Measurements from ENCODE around the gene SPINT2. TPM values are rescaled to one million over a fixed set of nuclear protein-coding genes. Genes with fewer than 3 reads are reported as not detected.
"Not testable (repeated sequence)": the region's sequence is repeated elsewhere in the genome, so short reads cannot be mapped to it uniquely, and the experiment has no call there.

SPINT2 gene
- total RNA-seq, 3 donors from 2014 or later: 15.6 to 27.5 (median 20.6) TPM

DNA sequence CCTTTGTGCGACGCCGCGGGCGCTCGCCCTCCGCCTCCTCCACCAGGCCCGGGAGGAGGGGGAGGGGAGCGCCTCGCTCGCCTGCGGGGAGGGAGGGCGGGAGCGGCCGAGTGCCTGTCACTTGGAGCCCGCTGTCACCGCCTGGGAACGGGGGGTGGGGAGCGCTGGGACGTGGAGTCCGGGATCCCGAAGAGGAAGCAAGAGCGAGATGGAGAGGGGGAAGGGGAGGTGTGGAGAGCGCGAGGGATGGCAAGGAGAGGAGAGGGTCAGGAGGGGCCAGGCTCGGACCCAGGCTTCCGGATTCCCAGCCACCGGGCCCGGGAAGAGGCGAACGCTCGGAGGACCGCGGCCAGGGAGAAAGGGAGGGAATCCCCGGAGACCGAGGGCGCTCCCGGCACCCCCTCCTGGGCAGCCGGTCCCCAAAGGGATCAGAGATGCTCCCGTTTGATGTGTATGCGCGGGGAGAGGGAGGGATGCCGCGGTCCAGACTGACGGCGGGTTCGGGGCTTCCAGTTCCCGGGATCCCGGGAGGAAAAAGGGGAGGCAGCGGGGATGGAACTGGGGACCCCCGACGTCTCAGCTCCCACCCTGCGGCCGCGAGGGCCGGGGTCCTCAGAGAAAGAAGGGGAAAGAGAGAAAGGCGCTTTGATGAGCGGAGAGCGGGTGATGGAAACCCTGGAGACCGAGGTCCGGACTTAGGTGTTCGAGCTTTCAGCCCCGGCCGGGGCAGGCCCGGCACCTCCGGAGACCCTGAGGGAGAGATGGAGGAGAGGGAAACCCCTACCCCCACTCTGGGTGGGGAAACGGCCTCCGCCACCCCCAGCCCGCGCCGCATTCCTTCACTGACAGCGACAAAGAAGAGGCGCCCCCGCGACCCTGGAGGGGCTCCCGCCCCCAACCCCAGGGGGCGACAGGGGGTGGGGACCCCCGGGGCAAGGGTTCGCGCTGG is 35.6 kb upstream of the SPINT2 start:
- Mint-ChIP-seq H3K4me3 (peak overlapping the region; percentile 38), H3K36me3 (ENCODE audit: insufficient read depth) (no peaks in the 10 kb centered on the region), H3K4me1 (ENCODE audit: low read depth) (peaks cover 18% of the 10 kb centered on the region), H3K9me3 (no peaks in the 10 kb centered on the region), H3K27me3 (ENCODE audit: low read depth) (peaks cover 52% of the 10 kb centered on the region)
- no peak for DNase-seq
- no peak for ATAC-seq

DNA sequence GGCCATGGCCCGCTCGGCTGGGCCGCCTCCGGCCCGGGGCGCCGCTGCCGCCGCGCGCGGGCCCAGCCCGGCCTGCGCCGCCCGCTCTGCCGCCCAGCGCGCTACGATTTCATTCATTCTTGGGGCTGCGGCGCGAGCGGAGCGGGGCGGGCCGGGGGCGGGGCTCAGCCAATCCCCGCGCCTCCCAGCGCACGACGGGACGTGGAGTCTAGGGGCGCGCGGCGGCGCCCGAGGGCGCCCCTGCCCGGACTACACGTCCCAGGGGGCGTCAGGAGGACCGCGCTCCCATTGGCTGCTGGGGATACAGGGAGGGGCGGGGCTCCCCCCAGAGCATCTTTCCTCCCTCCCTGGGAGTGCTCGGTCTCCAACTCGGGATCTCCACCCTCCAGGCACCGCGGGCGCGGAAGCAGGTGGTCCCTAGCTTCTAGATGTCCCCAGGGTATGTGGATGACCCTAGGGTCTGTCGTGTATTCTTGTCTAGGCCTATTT is 34.7 kb upstream of the SPINT2 start:
- Mint-ChIP-seq H3K4me3 (no peak overlapping the region), H3K27me3 (ENCODE audit: low read depth) (peaks cover 44% of the 10 kb centered on the region), H3K9me3 (no peaks in the 10 kb centered on the region), H3K36me3 (ENCODE audit: insufficient read depth) (no peaks in the 10 kb centered on the region), H3K4me1 (ENCODE audit: low read depth) (peaks cover 13% of the 10 kb centered on the region)
- DNase-seq (peak; percentile 51), ATAC-seq (peak; percentile 97 to 98)

GRCh38 chr19:38230506-38231133 is 33.8 kb upstream of the SPINT2 start:
- not testable (repeated sequence) for H3K9me3 Mint-ChIP-seq; ATAC-seq; H3K4me3 Mint-ChIP-seq; H3K36me3 Mint-ChIP-seq (ENCODE audit: insufficient read depth); DNase-seq
- Mint-ChIP-seq H3K27me3 (ENCODE audit: low read depth) (peaks cover 38% of the 10 kb centered on the region), H3K4me1 (ENCODE audit: low read depth) (peaks cover 12% of the 10 kb centered on the region)

GRCh38 chr19:38231918-38232317 is 32.5 kb upstream of the SPINT2 start:
- ATAC-seq (no peak), DNase-seq (no peak)
- peaks cover 31% of the 10 kb centered on the region for H3K27me3 Mint-ChIP-seq (ENCODE audit: low read depth)
- H3K4me3 Mint-ChIP-seq: no peak overlapping the region
- H3K9me3 Mint-ChIP-seq: no peaks in the 10 kb centered on the region
- H3K36me3 Mint-ChIP-seq (ENCODE audit: insufficient read depth): no peaks in the 10 kb centered on the region
- peaks cover 11% of the 10 kb centered on the region for H3K4me1 Mint-ChIP-seq (ENCODE audit: low read depth)

DNA sequence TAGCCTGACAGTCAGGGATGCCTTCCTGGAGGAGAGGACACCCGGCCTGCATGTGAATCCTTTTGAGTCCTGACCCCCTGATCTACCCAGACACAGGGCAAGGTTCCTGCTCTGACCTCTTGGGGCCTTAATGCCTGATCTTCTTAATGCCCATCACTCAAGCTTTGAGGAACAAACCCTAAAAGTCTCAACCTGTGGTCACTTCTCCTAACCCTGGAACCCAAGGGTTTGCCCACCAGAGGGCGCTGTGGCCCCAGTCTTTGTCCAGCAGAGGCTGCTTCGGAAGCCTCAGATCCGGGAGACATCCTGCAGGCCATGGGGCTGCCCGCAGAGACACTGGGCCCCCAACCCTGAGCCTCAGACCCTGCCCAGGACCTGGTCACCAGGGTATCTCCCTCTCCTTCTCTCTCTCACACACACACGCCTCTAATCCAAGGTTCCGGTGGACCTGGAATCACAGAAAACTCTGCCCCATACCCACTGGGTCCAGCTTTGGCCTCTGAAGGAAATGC is 30.6 kb upstream of the SPINT2 start:
- H3K36me3 Mint-ChIP-seq (ENCODE audit: insufficient read depth): no peaks in the 10 kb centered on the region
- H3K9me3 Mint-ChIP-seq: no peaks in the 10 kb centered on the region
- peak; percentile 75 for DNase-seq
- peaks cover 19% of the 10 kb centered on the region for H3K27me3 Mint-ChIP-seq (ENCODE audit: low read depth)
- no peak for ATAC-seq
- H3K4me1 Mint-ChIP-seq (ENCODE audit: low read depth): peaks cover 4% of the 10 kb centered on the region
- no peak overlapping the region for H3K4me3 Mint-ChIP-seq

DNA sequence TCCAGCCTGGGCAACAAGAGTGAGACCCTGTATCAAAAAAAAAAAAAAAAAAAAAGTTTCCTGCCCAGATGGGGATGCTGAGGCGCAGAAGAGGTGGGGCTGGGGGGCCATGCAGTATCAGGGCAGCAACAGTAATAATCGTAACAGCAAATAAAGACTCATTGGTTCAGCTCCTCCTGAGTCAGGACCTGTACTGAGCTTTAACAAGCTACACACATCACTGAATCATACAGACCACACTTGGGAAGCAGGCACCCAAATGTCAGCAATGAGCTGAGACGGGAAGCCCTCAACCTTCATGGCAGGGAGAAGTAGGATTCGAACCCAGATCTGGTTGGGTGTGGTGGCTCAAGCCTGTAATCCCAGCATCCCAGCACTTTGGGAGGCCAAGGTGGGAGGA is 29.8 kb upstream of the SPINT2 start:
- Mint-ChIP-seq H3K27me3 (ENCODE audit: low read depth) (peaks cover 19% of the 10 kb centered on the region), H3K4me3 (no peak overlapping the region), H3K9me3 (no peaks in the 10 kb centered on the region), H3K4me1 (ENCODE audit: low read depth) (peaks cover 1% of the 10 kb centered on the region), H3K36me3 (ENCODE audit: insufficient read depth) (no peaks in the 10 kb centered on the region)
- ATAC-seq (no peak), DNase-seq (no peak)

DNA sequence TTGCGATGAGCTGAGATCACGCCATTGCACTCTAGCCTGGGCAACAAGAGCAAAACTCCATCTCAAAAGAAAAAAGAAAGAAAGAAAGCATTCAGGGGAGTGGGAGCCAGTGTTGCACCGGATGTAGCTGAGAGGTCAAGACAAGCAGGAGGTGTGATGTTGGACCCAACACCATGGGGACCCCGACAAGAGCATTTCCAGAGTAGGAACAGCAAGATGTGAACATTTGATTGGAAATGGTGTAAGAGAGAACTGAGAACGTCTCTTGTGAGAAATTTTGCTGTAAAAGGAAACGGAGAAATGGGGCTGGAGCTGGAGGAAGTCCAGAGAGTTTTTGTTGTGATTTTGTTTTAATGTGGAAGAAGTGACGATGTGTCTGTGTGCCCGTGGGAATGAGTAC is 24.6 kb upstream of the SPINT2 start:
- H3K9me3 Mint-ChIP-seq: no peaks in the 10 kb centered on the region
- no peak for DNase-seq
- H3K27me3 Mint-ChIP-seq (ENCODE audit: low read depth): peaks cover 4% of the 10 kb centered on the region
- peaks cover 2% of the 10 kb centered on the region for H3K4me1 Mint-ChIP-seq (ENCODE audit: low read depth)
- no peaks in the 10 kb centered on the region for H3K36me3 Mint-ChIP-seq (ENCODE audit: insufficient read depth)
- no peak overlapping the region for H3K4me3 Mint-ChIP-seq
- ATAC-seq: no peak

DNA sequence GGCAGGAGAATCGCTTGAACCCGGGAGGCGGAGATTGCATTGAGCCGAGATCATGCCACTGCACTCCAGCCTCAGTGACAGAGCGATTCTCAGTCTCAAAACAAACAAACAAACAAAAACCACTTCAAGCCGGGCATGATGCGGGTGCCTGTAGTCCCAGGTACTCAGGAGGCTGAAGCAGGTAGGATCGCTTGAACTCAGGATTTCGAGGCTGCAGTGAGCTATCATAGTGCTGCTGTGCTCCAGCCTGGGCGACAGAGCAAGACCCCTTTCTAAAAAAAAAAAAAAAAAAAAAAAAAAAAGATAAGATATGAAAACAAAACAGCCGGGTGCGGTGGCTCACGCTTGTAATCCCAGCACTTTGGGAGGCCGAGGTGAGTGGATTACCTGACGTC is 21.1 kb upstream of the SPINT2 start:
- no peak for DNase-seq
- H3K4me3 Mint-ChIP-seq: peak overlapping the region; percentile 59
- ATAC-seq: no peak
- H3K36me3 Mint-ChIP-seq (ENCODE audit: insufficient read depth): no peaks in the 10 kb centered on the region
- H3K4me1 Mint-ChIP-seq (ENCODE audit: low read depth): peaks cover 2% of the 10 kb centered on the region
- H3K9me3 Mint-ChIP-seq: no peaks in the 10 kb centered on the region
- H3K27me3 Mint-ChIP-seq (ENCODE audit: low read depth): peaks cover 4% of the 10 kb centered on the region

GRCh38 chr19:38245826-38246498 is 18.4 kb upstream of the SPINT2 start:
- peaks cover 2% of the 10 kb centered on the region for H3K4me1 Mint-ChIP-seq (ENCODE audit: low read depth)
- H3K36me3 Mint-ChIP-seq (ENCODE audit: insufficient read depth): no peaks in the 10 kb centered on the region
- no peaks in the 10 kb centered on the region for H3K9me3 Mint-ChIP-seq
- H3K27me3 Mint-ChIP-seq (ENCODE audit: low read depth): no peaks in the 10 kb centered on the region
- DNase-seq (no peak), ATAC-seq (no peak)
- H3K4me3 Mint-ChIP-seq: no peak overlapping the region

GRCh38 chr19:38247126-38247525 is 17.2 kb upstream of the SPINT2 start:
- ATAC-seq (no peak), DNase-seq (no peak)
- Mint-ChIP-seq H3K9me3 (no peaks in the 10 kb centered on the region), H3K4me1 (ENCODE audit: low read depth) (peaks cover 2% of the 10 kb centered on the region), H3K27me3 (ENCODE audit: low read depth) (no peaks in the 10 kb centered on the region), H3K36me3 (ENCODE audit: insufficient read depth) (no peaks in the 10 kb centered on the region), H3K4me3 (no peak overlapping the region)

- Mint-ChIP-seq H3K9me3 (no peaks in the 10 kb centered on the region), H3K4me3 (no peak overlapping the region), H3K4me1 (ENCODE audit: low read depth) (peaks cover 2% of the 10 kb centered on the region), H3K36me3 (ENCODE audit: insufficient read depth) (no peaks in the 10 kb centered on the region), H3K27me3 (ENCODE audit: low read depth) (no peaks in the 10 kb centered on the region)
- ATAC-seq (no peak), DNase-seq (no peak)
Observed at GRCh38 chr19:38247734-38248268, 16.6 kb upstream of the SPINT2 start.

- DNase-seq: no peak
- Mint-ChIP-seq H3K4me1 (ENCODE audit: low read depth) (peaks cover 2% of the 10 kb centered on the region), H3K36me3 (ENCODE audit: insufficient read depth) (no peaks in the 10 kb centered on the region), H3K27me3 (ENCODE audit: low read depth) (no peaks in the 10 kb centered on the region), H3K9me3 (no peaks in the 10 kb centered on the region), H3K4me3 (no peak overlapping the region)
- ATAC-seq: no peak
Observed at GRCh38 chr19:38248421-38248820, 16.0 kb upstream of the SPINT2 start.

DNA sequence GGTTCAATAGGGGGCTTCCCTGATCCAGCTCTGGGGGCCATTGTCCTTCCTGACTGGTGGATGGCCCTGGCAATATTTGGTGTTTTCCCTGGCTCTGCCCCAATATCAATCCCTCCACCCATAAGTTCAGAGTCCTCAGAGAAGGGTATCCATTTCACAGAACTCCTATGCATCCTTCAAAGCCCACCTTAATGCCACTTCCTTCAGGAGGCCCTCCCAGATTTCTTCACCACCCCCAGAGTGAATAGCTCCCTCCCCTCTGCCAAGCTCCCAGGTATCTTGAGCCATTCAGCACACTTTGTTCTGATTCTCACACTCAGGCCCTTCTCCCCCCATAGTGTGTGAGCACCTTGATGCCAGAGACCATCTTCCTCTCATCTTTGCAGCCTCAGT is 13.9 kb upstream of the SPINT2 start:
- ATAC-seq: no peak
- peaks cover 4% of the 10 kb centered on the region for H3K27me3 Mint-ChIP-seq (ENCODE audit: low read depth)

More for the DNA sequence above, 13.9 kb upstream of the SPINT2 start:
- H3K4me1 Mint-ChIP-seq (ENCODE audit: low read depth): no peaks in the 10 kb centered on the region
- no peak overlapping the region for H3K4me3 Mint-ChIP-seq
- no peaks in the 10 kb centered on the region for H3K36me3 Mint-ChIP-seq (ENCODE audit: insufficient read depth)
- H3K9me3 Mint-ChIP-seq: no peaks in the 10 kb centered on the region
- DNase-seq: no peak
